HepG2 (cell line): ENCODE measurements around the gene DNAAF1. TPM values are rescaled to one million over a fixed set of nuclear protein-coding genes. Genes with fewer than 3 reads are reported as not detected.

Experiments used
- AGO1 ChIP-seq: fragments of 200-400 bp; formaldehyde crosslinking; IDR thresholded peaks from 2 replicates; pipeline ENCODE4 v1.6.1; 2017; ENCODE audit warnings: mild to moderate bottlenecking, low read depth, low read length, moderate library complexity; ENCODE audit not compliant: poor library complexity, severe bottlenecking
- CBX5 ChIP-seq: sonication (generic); formaldehyde crosslinking; IDR thresholded peaks from 2 replicates; pipeline ENCODE4 v1.4.0; 2020; ENCODE audit warnings: missing genetic modification reagents, borderline replicate concordance
- CREBL2 ChIP-seq: sonication (generic); formaldehyde crosslinking; IDR thresholded peaks from 2 replicates; pipeline ENCODE4 v1.8.1; 2023; ENCODE audit warnings: missing genetic modification reagents, mild to moderate bottlenecking, borderline replicate concordance
- GABPA ChIP-seq, 2 experiments: IDR thresholded peaks; 2 replicates each; pipeline ENCODE4 v1.6.1; 2011 to 2016; ENCODE audit warnings: low read depth in 2 of 2, low read length in 1 of 2, missing biosample characterization in 1 of 2, missing genetic modification characterization in 1 of 2
- HDAC6 ChIP-seq: fragments of 200-600 bp; sonication (generic); IDR thresholded peaks from 2 replicates; pipeline ENCODE4 v1.7.0; 2017; ENCODE audit warnings: mild to moderate bottlenecking, antibody characterized with exemption, low read length, low read depth
- KIAA2018 ChIP-seq: sonication (generic); formaldehyde crosslinking; IDR thresholded peaks from 2 replicates; pipeline ENCODE4 v1.5.0; 2020; ENCODE audit warnings: mild to moderate bottlenecking, missing genetic modification reagents, borderline replicate concordance
- KLF11 ChIP-seq: IDR thresholded peaks from 2 replicates; pipeline ENCODE4 v1.6.1; 2016; ENCODE audit warnings: missing compliant biosample characterization
- NRL ChIP-seq: sonication (generic); formaldehyde crosslinking; IDR thresholded peaks from 2 replicates; pipeline ENCODE4 v1.5.0; 2020; ENCODE audit warnings: missing genetic modification reagents, mild to moderate bottlenecking, moderate library complexity, borderline replicate concordance
- PAX8 ChIP-seq: sonication (generic); formaldehyde crosslinking; IDR thresholded peaks from 2 replicates; pipeline ENCODE4 v1.8.0; 2022; ENCODE audit warnings: mild to moderate bottlenecking, missing genetic modification reagents, borderline replicate concordance
- PCBP2 ChIP-seq: fragments of 200-400 bp; formaldehyde crosslinking; optimal IDR thresholded peaks from 2 replicates; pipeline ENCODE3; 2018; ENCODE audit warnings: low read length, low read depth; ENCODE audit not compliant: poor library complexity, severe bottlenecking
- PHF8 ChIP-seq: sonication (generic); formaldehyde crosslinking; IDR thresholded peaks from 2 replicates; pipeline ENCODE4 v1.5.0; 2020; ENCODE audit warnings: missing genetic modification reagents
- ZMAT3 ChIP-seq: sonication (generic); formaldehyde crosslinking; conservative IDR thresholded peaks from 2 replicates; pipeline ENCODE4 v1.7.0; 2021; ENCODE audit warnings: missing genetic modification reagents
- ZNF644 ChIP-seq: IDR thresholded peaks from 2 replicates; pipeline ENCODE4 v1.6.1; 2016; ENCODE audit warnings: low read depth
- ZNF883 ChIP-seq: sonication (generic); formaldehyde crosslinking; IDR thresholded peaks from 2 replicates; pipeline ENCODE4 v1.5.1; 2020; ENCODE audit warnings: mild to moderate bottlenecking, missing genetic modification reagents; ENCODE audit errors: not compliant biosample characterization
- ZXDC ChIP-seq: sonication (generic); formaldehyde crosslinking; IDR thresholded peaks from 2 replicates; pipeline ENCODE4 v1.5.0; 2020; ENCODE audit warnings: mild to moderate bottlenecking, missing genetic modification reagents
- polyA plus RNA-seq, 8 experiments: library from polyadenylated mRNA; depleted of rRNA in 3 of 8; stranded (reverse) in 7 of 8; unstranded in 1 of 8; fragments of >200 nt; fragmentation: Illumina TruSeq in 4 of 8; extraction: Trizol in 4 of 8; gene quantifications; 2 replicates each; pipeline versions ENCODE4 v1.2.1 to v1.2.3, GENCODE V29; 2011 to 2016; ENCODE audit warnings: low read depth in 4 of 8, missing spikeins in 1 of 8, mixed read lengths in 1 of 8; ENCODE audit not compliant: insufficient read depth in 1 of 8
- total RNA-seq, 5 experiments: library from RNA; depleted of rRNA; stranded (reverse); fragments of >200 nt; fragmentation: Illumina TruSeq; extraction: Trizol; gene quantifications; 2 replicates each; pipeline ENCODE4 v1.2.3, GENCODE V29; 2016; ENCODE audit warnings: low read depth in 1 of 5

DNAAF1 gene
- total and polyA plus RNA-seq, 2 of the 13 experiments (the other 11 are each of a cell fraction or from before 2014, with no cell fraction given): 0.04 TPM; not detected in 1

GRCh38 chr16:84144209-84144858, 774 bp upstream of the DNAAF1 start (continued):
- TF ChIP-seq PAX8 (CRISPR knock-in tag): no peak
- 0 out of 2 replicates have a peak, but pooled peaks have one; percentile 17 for TF ChIP-seq NRL (CRISPR knock-in tag)
- no peak for TF ChIP-seq AGO1
- no peak for TF ChIP-seq PCBP2
- TF ChIP-seq CREBL2 (CRISPR knock-in tag): no peak
- TF ChIP-seq PHF8 (CRISPR knock-in tag): peak; percentile 16; the same call in 1 of the 2 replicates
- no peak for TF ChIP-seq ZNF883
- peak; percentile 2; the same call in 1 of the 2 replicates for TF ChIP-seq ZMAT3
- no peak for TF ChIP-seq CBX5 (CRISPR knock-in tag)
- no peak for TF ChIP-seq GABPA (IDR thresholded peaks at IDR 0.05; ENCODE audit: low read depth, low read length)
- no peak for TF ChIP-seq GABPA (CRISPR knock-in tag; IDR thresholded peaks at IDR 0.05; ENCODE audit: low read depth)
- TF ChIP-seq KLF11 (CRISPR knock-in tag): no peak
- no peak for TF ChIP-seq ZXDC (CRISPR knock-in tag)
- no peak for TF ChIP-seq KIAA2018 (CRISPR knock-in tag)
- TF ChIP-seq HDAC6: no peak
- no peak for TF ChIP-seq ZNF644 (CRISPR knock-in tag)
